NB4 (cell line): ENCODE measurements around the gene DNAJC12.

Experiments
- CTCF ChIP-seq: IDR thresholded peaks from one replicate; pipeline ENCODE4 v1.5.1; 2012; ENCODE audit warnings: low read depth, low read length
- POLR2A ChIP-seq: IDR thresholded peaks from 2 replicates; pipeline ENCODE4 v1.6.1; 2011; ENCODE audit warnings: mild to moderate bottlenecking; ENCODE audit not compliant: insufficient read length; ENCODE audit errors: extremely low read depth

GRCh38 chr10:67792653-67793052 is 45.3 kb downstream of the DNAJC12 start:
- no peak for TF ChIP-seq CTCF
- no peak for TF ChIP-seq POLR2A
